NCI-H128 (cell line): ENCODE results near the gene HMCN2.

ENCODE experiments used
- DNase-seq: peaks from one replicate; lab custom pipeline; 2025; ENCODE audit not compliant: unreplicated experiment; lab: John Stamatoyannopoulos, UW

Gene HMCN2

GRCh38 chr9:130410443-130410842, 144.9 kb downstream of the HMCN2 start:
- DNase-seq = no peak

GRCh38 chr9:130411566-130411915, 146.0 kb downstream of the HMCN2 start:
- no peak for DNase-seq

- no peak for DNase-seq
Observed at GRCh38 chr9:130414081-130414731, 148.6 kb downstream of the HMCN2 start.

GRCh38 chr9:130414910-130415746, 149.6 kb downstream of the HMCN2 start:
- no peak for DNase-seq

GRCh38 chr9:130417602-130418001, 152.0 kb downstream of the HMCN2 start:
- no peak for DNase-seq

- DNase-seq = no peak
Observed at GRCh38 chr9:130418776-130419175, 153.2 kb downstream of the HMCN2 start.

- DNase-seq = no peak
Observed at GRCh38 chr9:130419521-130420035, 154.0 kb downstream of the HMCN2 start.

GRCh38 chr9:130421154-130421801, 155.7 kb downstream of the HMCN2 start:
- DNase-seq = no peak

GRCh38 chr9:130421802-130422276, 156.3 kb downstream of the HMCN2 start:
- no peak for DNase-seq

GRCh38 chr9:130422546-130422945, 157.0 kb downstream of the HMCN2 start:
- no peak for DNase-seq

- DNase-seq = no peak
Observed at GRCh38 chr9:130423272-130423671, 157.7 kb downstream of the HMCN2 start.

GRCh38 chr9:130424595-130425454, 159.3 kb downstream of the HMCN2 start:
- no peak for DNase-seq

- DNase-seq = no peak
Observed at GRCh38 chr9:130425741-130426466, 160.3 kb downstream of the HMCN2 start.

GRCh38 chr9:130426467-130426773, 160.9 kb downstream of the HMCN2 start:
- DNase-seq = no peak

- DNase-seq = no peak
Observed at GRCh38 chr9:130426883-130427282, 161.3 kb downstream of the HMCN2 start.

GRCh38 chr9:130427326-130427725, 161.8 kb downstream of the HMCN2 start:
- DNase-seq = no peak

- no peak for DNase-seq
Observed at GRCh38 chr9:130428086-130428665, 162.6 kb downstream of the HMCN2 start.

- no peak for DNase-seq
Observed at GRCh38 chr9:130429381-130429780, 163.8 kb downstream of the HMCN2 start.

GRCh38 chr9:130429831-130430230, 164.3 kb downstream of the HMCN2 start:
- DNase-seq = no peak

GRCh38 chr9:130430232-130430631, 164.7 kb downstream of the HMCN2 start:
- no peak for DNase-seq
